GM12801 (cell line): ENCODE data around the gene ELOVL2.

Experiments used
- TF ChIP-seq, protein P1 (sequence below): IDR thresholded peaks from one replicate; pipeline ENCODE4 v1.5.1; 2011; ENCODE audit warnings: control low read depth; ENCODE audit not compliant: insufficient read length; ENCODE audit errors: extremely low read depth

The ELOVL2 gene

DNA sequence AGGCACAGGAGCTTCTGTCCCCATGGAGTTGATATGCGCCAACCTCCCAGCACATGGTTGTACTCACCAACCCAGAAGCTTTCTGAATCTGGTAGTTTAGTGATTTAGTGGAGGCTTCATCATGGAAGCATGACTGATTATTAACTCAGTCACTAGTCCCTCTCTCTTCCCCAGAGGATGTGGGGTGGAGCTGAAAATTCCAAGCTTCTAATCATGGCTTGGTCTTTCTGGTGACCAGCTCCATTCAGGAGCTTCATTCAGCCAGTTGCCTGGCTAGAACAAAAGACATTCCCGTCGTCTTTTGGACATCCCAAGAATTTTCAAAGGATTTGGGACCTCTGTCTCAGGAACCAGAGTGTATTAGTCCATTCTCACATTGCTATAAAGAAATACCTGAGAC, 36.2 kb upstream of the ELOVL2 start:
- TF ChIP-seq, protein P1, sequence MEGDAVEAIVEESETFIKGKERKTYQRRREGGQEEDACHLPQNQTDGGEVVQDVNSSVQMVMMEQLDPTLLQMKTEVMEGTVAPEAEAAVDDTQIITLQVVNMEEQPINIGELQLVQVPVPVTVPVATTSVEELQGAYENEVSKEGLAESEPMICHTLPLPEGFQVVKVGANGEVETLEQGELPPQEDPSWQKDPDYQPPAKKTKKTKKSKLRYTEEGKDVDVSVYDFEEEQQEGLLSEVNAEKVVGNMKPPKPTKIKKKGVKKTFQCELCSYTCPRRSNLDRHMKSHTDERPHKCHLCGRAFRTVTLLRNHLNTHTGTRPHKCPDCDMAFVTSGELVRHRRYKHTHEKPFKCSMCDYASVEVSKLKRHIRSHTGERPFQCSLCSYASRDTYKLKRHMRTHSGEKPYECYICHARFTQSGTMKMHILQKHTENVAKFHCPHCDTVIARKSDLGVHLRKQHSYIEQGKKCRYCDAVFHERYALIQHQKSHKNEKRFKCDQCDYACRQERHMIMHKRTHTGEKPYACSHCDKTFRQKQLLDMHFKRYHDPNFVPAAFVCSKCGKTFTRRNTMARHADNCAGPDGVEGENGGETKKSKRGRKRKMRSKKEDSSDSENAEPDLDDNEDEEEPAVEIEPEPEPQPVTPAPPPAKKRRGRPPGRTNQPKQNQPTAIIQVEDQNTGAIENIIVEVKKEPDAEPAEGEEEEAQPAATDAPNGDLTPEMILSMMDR, result no peak

DNA sequence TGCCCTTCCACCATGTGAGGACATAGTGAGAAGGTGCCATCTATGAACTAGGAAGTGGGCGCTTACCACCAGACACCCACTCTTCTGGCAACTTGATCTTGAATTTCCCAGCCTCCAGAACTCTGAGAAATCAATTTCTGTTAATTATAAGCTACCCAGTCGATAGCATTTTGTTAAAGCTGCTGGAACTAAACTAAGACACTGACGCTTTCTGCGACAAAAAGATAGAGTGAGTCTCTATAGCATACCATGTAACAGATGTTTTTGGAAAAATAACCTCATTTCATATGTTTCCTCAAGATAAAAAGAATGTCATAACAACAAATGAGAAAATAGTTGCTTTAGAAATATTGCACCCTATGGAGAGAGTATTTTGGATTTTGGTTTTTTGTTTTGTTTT, 34.2 kb upstream of the ELOVL2 start:
- TF ChIP-seq, protein P1, result no peak

DNA sequence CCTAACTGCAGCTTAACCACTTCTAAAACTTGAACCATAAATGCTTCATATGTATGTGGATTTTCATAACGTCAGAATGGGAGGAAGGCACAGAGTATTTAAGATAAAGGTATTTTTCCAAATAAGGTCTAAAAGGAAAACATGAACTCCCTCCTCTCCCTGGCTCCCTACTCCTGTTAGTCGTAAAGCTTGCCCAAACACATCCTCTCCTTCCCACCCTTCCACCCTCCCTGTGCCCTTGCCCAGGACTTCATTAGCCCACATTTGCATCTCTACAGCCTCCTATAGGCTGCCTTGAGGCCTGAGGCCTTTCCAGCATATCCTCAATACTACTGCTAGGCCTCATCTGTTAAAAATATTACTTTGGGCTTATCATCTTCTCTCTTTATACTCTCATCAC, 32.4 kb upstream of the ELOVL2 start:
- TF ChIP-seq, protein P1, result no peak

DNA sequence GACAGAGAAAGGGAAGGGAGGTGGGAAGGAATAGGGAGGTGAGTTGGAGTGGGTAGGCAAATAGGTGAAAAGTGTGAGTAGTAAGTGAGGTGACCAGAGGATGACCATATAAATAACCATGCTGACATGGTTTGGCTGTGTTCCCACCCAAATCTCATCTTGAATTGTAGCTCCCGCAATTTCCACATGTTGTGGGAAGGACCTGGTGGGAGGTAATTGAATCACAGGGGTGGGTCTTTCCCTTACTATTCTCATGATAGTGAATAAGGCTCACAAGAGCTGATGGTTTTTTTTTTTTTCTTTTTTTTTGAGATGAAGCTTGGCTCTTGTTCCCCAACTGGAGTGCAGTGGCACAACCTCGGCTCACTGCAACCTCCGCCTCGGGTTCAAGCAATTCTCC, 28.0 kb upstream of the ELOVL2 start:
- TF ChIP-seq, protein P1, result no peak

DNA sequence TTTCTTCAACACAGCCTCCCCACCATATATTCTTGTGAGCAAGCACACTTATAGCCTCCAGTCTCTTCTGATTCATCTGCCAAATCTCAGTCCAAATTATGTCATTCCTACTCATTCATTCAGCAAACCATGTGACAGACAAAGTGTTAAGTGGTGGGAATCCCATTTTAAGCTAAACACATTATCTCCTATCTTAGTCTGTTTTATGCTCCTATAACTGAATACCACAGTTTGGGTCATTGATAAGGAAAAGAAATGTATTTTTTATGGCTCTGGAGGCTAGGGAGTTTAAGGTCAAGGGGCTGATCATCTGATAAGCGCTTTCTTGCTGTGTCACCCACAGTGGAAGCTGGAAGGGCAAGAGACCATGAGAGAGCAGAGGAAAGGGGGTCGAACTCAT, 25.7 kb upstream of the ELOVL2 start:
- TF ChIP-seq, protein P1, result no peak

DNA sequence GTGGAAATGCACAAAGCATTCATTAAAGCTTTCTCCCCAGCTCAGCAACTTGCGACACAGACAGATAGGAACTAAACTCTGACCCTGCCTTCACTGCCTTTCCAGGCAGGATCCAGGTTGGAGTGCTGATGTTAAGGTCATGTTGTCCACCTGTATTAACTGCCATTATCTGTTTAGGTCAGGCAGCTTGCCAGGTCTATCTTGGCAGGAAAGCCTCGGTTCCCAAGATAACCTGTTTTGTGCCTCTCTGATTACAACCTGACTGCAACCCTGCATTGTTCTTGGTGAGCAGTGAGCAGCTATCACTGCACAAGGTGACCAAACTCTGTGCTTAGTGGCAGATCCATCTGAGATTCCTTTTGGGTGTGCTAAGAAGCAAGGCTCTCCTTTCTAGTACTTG, 23.2 kb upstream of the ELOVL2 start:
- TF ChIP-seq, protein P1, result no peak

DNA sequence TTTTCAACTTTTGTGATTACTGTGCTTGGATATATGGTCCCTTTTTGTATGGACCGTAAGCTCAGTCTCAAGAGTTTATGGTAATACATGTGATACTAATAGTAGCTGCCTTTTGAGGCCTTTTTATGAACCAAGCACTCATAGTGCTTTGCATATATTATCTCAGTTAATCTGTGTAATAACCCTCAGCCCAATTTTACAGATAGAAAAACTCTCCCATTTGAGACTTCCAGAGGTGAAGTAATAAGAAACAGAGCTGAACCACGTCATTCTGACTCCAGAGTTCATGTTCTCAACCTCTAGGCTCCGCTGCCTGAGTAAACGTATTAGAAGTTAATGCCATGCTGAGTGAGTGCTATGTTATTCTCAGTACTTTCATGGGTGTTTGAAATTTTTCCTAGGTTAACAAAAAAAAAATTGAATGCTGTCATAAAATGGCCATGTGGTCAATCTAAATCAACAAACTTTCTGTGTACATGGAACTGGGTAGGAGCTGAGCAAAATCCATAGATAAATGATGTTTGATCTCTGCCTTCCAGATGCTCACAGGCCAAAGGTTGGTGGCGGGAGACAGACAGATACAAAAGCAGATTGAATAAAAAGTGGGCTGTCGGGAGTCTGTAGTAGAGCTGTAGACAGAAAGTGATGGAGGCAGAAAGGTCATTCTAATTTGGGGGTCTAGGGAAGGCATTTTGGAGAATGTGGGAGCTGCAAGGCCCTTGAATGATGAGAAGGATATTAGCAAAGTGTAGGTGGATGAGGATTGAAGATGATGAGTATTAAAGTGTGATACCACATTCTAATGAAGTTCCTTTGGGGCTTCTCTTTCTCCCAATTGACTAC, 22.6 kb upstream of the ELOVL2 start:
- TF ChIP-seq, protein P1, result no peak
